Umbilical cord (tissue), 2 donors: ENCODE results near the gene TRERF1. TPM values are rescaled to one million over a fixed set of nuclear protein-coding genes. Genes with fewer than 3 reads are reported as not detected.

Experiments used
- DNase-seq: peaks from one replicate; pipeline ENCODE4 v3.0.0-alpha.2; 2015; ENCODE audit warnings: low spot score
- total RNA-seq: library from RNA; depleted of rRNA; stranded (reverse); fragments of >200 nt; gene quantifications from one replicate; pipeline ENCODE4 v1.2.3, GENCODE V29; 2014; ENCODE audit warnings: low replicate concordance; ENCODE audit not compliant: insufficient read depth

The TRERF1 gene
- total RNA-seq, 1 donor from 2014 or later, result 4.8 TPM

DNA sequence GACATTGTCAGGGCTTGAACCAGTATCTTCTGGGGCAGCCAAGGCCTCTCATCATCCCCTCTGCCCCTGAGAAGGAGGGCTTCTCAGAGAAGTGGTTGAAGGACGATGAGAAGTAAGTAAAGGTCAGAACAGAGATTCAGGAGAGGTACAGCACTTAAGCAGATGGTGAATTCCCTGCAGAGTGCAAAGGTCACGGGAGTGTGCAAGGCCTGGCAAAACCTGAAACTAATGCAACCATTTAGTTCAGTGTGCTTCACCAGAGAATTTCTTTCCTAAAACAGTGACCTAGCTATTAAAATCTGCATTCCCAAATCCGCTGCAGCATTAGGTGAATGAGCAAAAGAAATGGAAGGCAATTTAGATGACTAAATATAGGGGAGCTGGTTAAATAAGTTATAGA lies 58.4 kb downstream of the TRERF1 start:
- DNase-seq, result no peak

DNA sequence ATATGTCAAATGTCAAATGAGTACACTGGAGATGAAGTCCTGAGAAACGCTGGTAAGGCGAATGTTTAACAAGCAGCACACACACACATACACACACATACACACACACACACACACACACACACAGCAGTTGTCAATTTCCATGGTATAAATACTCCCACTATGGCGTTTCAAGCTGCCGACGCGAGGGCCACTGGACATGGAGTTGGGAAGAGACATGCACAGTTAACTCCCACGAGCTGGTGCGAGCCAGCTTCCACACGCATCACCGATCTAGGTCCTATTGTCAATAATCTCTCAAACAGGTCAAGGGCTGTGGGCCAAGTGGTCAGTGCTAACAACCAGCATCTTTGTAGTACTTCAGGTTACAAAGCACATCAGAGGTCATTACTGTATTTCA lies 58.9 kb downstream of the TRERF1 start:
- no peak for DNase-seq

DNA sequence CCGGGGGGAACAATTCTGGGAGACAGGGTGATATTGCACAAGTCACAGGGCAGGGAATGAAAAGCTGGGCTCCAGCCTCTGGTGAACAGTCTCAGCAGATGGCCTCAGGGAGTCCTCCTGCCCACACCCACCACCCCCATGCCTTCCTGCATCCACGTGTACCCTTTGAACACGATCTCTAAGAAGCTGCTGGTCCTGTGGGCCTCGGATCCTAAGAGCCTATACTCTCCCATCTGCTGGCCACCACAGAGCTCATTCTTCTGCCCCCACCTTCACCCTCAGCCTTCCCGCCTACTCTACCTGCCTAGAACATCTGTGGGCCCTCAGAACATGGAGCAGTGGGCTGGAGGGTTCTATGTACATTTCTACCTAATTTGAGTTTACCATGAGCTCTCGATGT lies 60.3 kb downstream of the TRERF1 start:
- DNase-seq, result no peak

DNA sequence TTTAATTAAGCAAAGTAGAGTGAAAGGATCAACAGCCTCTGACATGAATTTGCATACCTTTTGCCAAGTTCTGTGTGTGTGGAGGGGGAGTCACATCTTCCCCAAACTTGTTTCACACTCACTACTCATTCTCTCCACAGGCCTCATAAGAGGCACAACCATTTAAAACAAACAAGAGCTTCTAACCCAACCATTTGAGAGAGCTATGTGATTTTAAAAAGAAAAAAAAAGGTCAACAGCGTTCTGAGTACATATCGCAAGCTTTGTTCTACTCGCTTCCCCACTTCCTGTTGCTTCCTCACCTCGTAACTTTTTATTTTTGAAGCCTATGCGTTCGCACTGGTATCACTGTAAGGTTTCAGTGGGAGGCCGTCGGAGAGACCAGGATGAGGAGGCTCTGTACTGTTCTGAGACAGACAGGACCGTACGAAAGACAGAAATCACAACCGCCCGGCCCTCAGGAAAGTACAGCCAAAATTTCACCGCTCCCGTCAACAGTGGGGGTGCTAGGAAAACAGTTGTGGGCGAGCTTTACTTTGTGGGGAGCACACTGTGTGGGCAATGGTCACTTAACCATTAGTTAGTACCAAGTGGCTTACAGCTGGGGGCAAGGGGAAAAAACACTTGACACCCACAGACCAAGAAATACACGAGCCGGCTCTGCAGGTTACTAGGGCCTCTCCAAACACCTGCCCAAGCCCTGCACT lies 61.3 kb downstream of the TRERF1 start:
- no peak for DNase-seq

GRCh38 chr6:42389736-42390135 lies 62.0 kb downstream of the TRERF1 start:
- no peak for DNase-seq

DNA sequence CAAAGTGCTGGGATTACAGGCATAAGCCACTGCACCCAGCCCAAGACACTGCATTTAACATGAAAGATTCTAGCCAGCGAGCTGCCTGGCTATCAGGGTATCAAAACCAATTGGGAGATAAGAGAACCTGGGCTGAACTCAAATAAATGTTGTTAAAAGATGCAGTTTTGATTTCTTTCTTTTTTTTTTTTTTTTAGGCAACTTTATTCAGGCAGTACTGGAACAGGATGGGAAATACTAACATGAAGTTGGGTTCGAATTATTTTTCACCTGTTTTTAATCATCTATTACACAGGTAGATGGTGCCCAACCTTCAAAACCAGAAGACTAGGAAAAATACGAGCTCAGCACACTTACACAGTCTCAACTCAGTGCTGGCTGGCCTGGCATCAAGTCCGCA lies 63.7 kb downstream of the TRERF1 start:
- no peak for DNase-seq

GRCh38 chr6:42387336-42387735 lies 64.4 kb downstream of the TRERF1 start:
- DNase-seq, result no peak

DNA sequence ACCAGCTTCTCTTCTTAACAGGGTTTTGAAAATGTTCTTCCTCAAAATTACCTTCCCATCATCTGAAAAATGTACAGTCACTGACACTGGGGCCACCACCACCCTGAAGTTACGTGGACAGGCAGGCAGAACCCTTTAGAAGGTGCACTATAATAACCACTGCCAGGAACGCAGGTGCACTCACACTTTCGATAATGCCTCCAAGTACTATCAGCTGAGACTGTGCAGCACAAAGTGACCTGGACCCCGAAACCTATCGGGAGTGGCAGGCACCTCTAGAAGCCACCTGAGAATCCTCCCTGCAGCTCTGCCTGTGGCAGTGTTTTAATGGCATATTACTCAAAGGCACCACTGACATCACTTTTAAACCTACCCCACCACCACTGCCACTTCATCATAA lies 66.4 kb downstream of the TRERF1 start:
- no peak for DNase-seq

- DNase-seq, result no peak
Observed at GRCh38 chr6:42383421-42384205, 68.1 kb downstream of the TRERF1 start.

- no peak for DNase-seq
Observed at GRCh38 chr6:42381850-42382249, 69.9 kb downstream of the TRERF1 start.

DNA sequence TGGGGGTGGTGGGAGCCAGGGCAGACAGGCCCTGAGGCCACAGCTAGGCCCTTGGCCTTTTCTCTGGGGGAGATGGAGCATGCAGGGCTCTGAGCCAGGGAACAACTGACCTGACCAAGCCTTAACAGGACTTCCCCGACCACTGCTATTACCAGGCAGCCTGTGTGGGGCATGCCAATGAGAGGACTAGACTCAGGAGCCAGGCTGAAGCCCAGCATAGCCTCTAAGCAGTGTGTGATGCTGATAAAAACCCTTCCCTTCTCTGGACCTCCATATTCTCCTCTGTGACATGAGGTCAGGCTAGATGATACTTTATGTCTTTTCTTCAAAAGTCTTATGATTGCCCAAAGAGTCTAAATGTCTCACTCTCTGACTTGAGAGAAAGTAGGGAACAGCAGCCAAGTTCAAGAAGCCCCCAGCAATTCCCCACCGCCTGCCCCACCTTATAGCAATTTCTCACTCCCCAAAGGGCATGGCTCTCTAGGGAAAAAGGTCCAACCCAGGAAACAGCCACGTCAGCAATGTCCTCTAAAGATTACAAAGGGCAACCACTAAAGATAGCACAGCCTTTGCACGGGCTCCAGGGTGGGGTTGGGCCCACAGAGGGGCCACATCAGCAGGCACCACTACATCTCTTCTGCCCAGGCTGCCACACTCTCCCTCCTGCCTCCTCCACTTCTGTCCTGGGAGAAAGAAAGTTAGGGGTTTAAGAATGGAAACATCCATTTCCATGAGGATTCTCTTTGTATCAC lies 71.3 kb downstream of the TRERF1 start:
- no peak for DNase-seq

DNA sequence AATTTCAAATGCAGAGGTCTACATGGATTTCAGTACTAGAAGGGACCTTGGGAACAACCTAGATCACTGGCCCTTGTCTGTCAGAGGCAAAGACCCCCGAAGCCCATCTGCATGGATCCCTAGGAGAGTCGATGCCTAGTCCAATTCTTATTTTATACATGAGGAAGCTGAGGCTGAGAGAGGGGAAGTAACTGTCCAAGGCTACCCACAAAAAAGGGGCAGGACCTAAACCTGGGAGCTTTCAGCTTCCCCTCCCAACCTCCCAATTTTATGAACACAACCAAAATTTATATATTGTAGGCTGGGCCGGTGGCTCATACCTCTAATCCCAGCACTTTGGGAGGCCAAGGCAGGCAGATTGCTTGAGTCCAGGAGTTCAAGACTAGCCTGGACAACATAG lies 73.2 kb downstream of the TRERF1 start:
- no peak for DNase-seq

DNA sequence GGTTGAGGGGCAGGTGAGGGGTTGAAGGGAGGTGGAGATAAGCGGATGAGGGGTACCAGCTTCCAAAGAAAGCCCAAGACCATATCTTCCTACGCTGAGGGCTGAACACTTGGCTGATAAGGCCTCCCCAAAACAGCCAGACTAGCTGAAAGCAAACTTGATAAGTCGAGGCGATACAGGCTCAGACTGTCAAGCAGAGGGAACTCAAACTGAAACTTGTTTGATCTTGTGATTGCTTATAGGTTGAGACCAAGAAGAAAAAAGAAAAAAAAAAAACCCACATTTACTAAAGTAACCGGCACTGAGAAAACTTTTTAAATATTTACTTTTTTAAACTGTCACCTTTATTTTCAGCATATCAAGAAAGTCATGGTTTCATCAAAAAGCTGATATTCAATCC lies 73.6 kb downstream of the TRERF1 start:
- no peak for DNase-seq

DNA sequence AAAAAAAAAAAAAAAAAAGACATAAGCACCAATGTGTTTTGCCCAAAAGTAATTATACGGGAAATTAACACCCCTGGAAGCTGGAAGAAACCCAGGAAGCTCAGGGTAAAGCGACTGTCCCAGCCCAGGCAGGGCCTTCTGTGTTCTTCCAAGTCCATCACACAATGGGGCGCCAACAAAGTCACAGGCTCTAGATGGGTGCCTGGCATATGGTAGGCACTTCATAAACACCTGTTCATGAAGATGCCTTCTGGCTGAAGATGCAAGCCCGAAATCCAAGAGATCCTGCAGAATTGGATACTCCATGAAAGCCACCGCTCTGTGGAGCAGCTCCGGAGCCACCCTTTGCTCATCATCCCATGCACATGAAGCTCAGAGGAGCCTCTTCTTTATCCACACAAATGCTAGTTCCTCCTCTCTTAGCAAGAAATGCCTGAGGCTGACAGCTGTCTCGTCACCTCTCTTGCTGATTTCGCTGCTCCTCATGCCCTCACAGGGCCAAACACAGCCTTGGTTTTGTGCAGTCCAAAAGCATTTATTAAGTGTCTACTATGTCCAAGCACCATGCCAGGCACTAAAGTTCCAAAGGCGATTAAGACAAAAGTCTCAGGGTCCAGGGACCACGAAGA lies 76.6 kb downstream of the TRERF1 start:
- no peak for DNase-seq

GRCh38 chr6:42374018-42374669 lies 77.6 kb downstream of the TRERF1 start:
- DNase-seq, result no peak

DNA sequence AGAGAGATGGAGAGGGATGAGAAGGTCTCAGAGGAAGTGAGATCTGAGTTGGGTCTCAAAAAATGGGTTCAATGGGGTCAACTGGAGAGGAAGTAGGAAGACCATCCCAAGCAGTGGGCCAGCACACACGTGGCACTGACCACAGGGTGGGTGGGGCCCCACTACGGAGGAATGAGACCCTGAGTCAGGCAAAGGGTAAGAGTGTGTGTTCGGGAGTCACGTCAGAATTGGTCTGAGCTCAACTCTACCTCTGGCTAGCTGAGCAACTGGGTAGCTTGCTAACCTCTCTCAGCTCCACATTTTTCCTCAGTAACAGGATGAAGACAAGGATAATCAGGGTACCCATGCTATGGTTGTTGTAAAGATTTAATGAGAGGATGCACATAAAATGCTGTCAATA lies 79.0 kb downstream of the TRERF1 start:
- no peak for DNase-seq

- no peak for DNase-seq
Observed at GRCh38 chr6:42370323-42370985, 81.3 kb downstream of the TRERF1 start.

- DNase-seq, result no peak
Observed at GRCh38 chr6:42369568-42369967, 82.2 kb downstream of the TRERF1 start.

DNA sequence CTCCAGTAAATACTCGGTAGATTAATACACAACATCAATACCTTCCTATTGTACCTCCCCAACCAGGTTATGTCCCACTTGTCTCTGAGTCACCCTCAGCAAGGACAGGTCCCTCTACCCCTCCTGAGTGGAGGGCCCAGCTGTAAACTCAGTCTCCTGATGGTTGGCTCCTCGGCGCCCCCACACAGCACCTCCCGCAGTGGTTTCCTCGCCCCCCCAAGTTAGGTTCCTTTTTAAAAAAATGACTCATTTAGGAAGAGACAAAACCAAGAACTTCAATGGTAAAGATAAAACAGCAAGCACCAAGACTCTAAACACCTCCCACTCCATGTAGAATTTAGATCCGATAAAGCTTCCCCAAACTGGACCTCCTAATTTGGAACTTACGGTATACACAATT lies 83.5 kb downstream of the TRERF1 start:
- no peak for DNase-seq

DNA sequence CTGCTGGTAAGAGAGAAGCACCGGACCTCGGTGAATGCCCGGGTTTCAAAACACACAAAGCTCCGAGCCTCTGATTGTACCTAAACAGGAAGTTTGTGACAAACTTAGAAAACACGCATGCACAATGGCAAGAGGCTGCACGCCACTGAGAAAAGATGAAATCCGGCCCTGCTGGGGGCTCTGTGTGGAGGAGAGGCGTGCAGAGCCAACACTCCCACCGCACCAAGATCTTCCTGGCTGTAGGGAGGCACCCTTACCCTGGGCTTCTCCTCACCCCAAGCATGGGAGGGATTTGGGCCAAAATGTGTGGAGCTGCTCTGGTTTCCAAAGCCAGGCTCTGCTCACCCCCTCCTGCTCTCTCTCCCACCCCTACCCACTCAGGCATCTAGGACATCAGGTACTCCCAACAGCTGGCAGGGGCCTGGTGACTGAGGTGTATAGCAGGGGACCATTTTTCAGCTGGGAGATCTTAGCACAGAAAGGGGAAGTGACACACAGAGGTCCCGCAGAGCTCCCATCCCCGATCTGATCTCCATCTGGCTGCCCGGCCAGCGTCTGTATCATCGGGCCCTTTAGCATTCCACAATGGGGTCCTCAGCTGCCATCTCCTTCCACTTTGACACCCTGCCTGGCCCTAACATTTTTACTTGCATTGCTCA lies 84.2 kb downstream of the TRERF1 start:
- no peak for DNase-seq

DNA sequence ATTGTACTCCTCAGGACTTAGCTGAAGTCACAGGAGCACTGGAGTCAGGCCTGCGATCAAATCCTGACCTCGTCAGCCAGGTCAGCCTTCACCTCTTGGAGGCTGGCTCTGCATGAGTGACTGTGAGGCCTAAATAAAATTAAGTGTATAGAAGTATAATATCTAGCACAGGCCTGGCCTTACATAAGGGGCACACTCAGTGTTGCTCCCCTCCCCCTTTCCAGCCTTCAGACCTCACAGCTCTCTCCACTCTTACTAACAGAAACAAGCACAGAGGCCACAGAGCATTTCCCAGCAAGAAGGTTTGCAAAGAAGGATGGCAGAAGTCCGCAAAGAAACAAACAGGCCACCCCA lies 84.8 kb downstream of the TRERF1 start:
- DNase-seq, result no peak
